ENCODE data around the gene HYAL1.

Gene HYAL1

GRCh38 chr3:50255251-50255615 lies 48.1 kb downstream of the HYAL1 start:
- H3K4me3 Mint-ChIP-seq: no peak overlapping the region
- TF ChIP-seq CTCF (IDR thresholded peaks at IDR 0.05; ENCODE audit: unreplicated experiment in 3 of 3): no peak
- H3K27ac Mint-ChIP-seq: no peak overlapping the region
- no peaks in the 10 kb centered on the region for H3K27me3 Mint-ChIP-seq (ENCODE audit: low read depth)
- peaks cover 33% of the 10 kb centered on the region for H3K4me1 Mint-ChIP-seq
- H3K36me3 Mint-ChIP-seq (ENCODE audit: low read depth): peaks cover 25% of the 10 kb centered on the region
- no peaks in the 10 kb centered on the region for H3K9me3 Mint-ChIP-seq

GRCh38 chr3:50254577-50255250 lies 48.7 kb downstream of the HYAL1 start:
- H3K36me3 Mint-ChIP-seq (ENCODE audit: low read depth): peaks cover 28% of the 10 kb centered on the region
- no peak for TF ChIP-seq CTCF (IDR thresholded peaks at IDR 0.05; ENCODE audit: unreplicated experiment in 3 of 3)
- no peak overlapping the region for H3K4me3 Mint-ChIP-seq
- H3K27me3 Mint-ChIP-seq (ENCODE audit: low read depth): no peaks in the 10 kb centered on the region
- H3K27ac Mint-ChIP-seq: no peak overlapping the region
- H3K9me3 Mint-ChIP-seq: no peaks in the 10 kb centered on the region
- H3K4me1 Mint-ChIP-seq: peaks cover 34% of the 10 kb centered on the region

- H3K36me3 Mint-ChIP-seq (ENCODE audit: low read depth): peaks cover 15% of the 10 kb centered on the region
- no peak overlapping the region for H3K4me3 Mint-ChIP-seq
- no peaks in the 10 kb centered on the region for H3K9me3 Mint-ChIP-seq
- H3K4me1 Mint-ChIP-seq: peaks cover 28% of the 10 kb centered on the region
- H3K27me3 Mint-ChIP-seq (ENCODE audit: low read depth): no peaks in the 10 kb centered on the region
- peak overlapping the region in 1 of 3 experiments; percentile 55 for H3K27ac Mint-ChIP-seq
- TF ChIP-seq CTCF (IDR thresholded peaks at IDR 0.05; ENCODE audit: unreplicated experiment in 3 of 3): no peak
These were observed 52.2 kb downstream of the HYAL1 start for GRCh38 chr3:50251220-50251619.

- TF ChIP-seq CTCF (IDR thresholded peaks at IDR 0.05; ENCODE audit: unreplicated experiment in 3 of 3): no peak
- H3K4me1 Mint-ChIP-seq: peaks cover 35% of the 10 kb centered on the region
- no peak overlapping the region for H3K27ac Mint-ChIP-seq
- H3K27me3 Mint-ChIP-seq (ENCODE audit: low read depth): no peaks in the 10 kb centered on the region
- H3K9me3 Mint-ChIP-seq: no peaks in the 10 kb centered on the region
- H3K36me3 Mint-ChIP-seq (ENCODE audit: low read depth): peaks cover 12% of the 10 kb centered on the region
- no peak overlapping the region for H3K4me3 Mint-ChIP-seq
These were observed 52.9 kb downstream of the HYAL1 start for GRCh38 chr3:50250514-50250913.

Measured in nephron (organoid).